ENCODE data around the gene RDH13. TPM values are rescaled to one million over a fixed set of nuclear protein-coding genes. Genes with fewer than 3 reads are reported as not detected.
A peak's percentile ranks its signal among the peaks of the same experiment; 100 is the strongest.
"Not testable (repeated sequence)": the region's sequence is repeated elsewhere in the genome, so short reads cannot be mapped to it uniquely, and the experiment has no call there.

The RDH13 gene
- total RNA-seq, 4 donors from 2014 or later, result 2.6 to 48.7 (median 17.1) TPM

- no peaks in the 10 kb centered on the region for H3K36me3 ChIP-seq
- H3K4me1 ChIP-seq, result no peaks in the 10 kb centered on the region
- no peaks in the 10 kb centered on the region for H3K9me3 ChIP-seq
- TF ChIP-seq POLR2A (IDR thresholded peaks at IDR 0.05) (no peak), CTCF (IDR thresholded peaks at IDR 0.05) (no peak)
- H3K27ac ChIP-seq, result no peak overlapping the region
- no peak for DNase-seq
- H3K27me3 ChIP-seq, result peaks cover 0 to 18% of the 10 kb centered on the region in 2 donors
- intact Hi-C loops (cut with DNase I; ENCODE audit: low total_unique reads), result no loop called here
- H3K4me3 ChIP-seq, result no peak overlapping the region
These were observed 3.3 kb upstream of the RDH13 start for GRCh38 chr19:55066107-55066709.

GRCh38 chr19:55065516-55065915 lies 2.6 kb upstream of the RDH13 start:
- H3K27ac ChIP-seq; intact Hi-C loops (cut with DNase I; ENCODE audit: low total_unique reads): not testable (repeated sequence)
- peaks cover 0 to 14% of the 10 kb centered on the region in 2 donors for H3K27me3 ChIP-seq

GRCh38 chr19:55063492-55063843 lies 520 bp upstream of the RDH13 start:
- H3K27ac ChIP-seq, result no peak overlapping the region
- peak overlapping the region; percentile 29 to 70 for H3K4me3 ChIP-seq

More at GRCh38 chr19:55065516-55065915, 2.6 kb upstream of the RDH13 start:
- not testable (repeated sequence) for H3K4me1 ChIP-seq, H3K9me3 ChIP-seq, H3K36me3 ChIP-seq, DNase-seq, H3K4me3 ChIP-seq

GRCh38 chr19:55060287-55060686 lies 2.7 kb downstream of the RDH13 start:
- DNase-seq; H3K27ac ChIP-seq; H3K27me3 ChIP-seq; H3K4me1 ChIP-seq; H3K4me3 ChIP-seq; H3K9me3 ChIP-seq; H3K36me3 ChIP-seq; intact Hi-C loops (cut with DNase I; ENCODE audit: low total_unique reads): not testable (repeated sequence)

More at GRCh38 chr19:55063492-55063843, 520 bp upstream of the RDH13 start:
- TF ChIP-seq POLR2A (IDR thresholded peaks at IDR 0.05) (no peak), CTCF (IDR thresholded peaks at IDR 0.05) (no peak)
- Histone ChIP-seq H3K36me3 (no peaks in the 10 kb centered on the region), H3K4me1 (no peaks in the 10 kb centered on the region), H3K9me3 (no peaks in the 10 kb centered on the region), H3K27me3 (no peaks in the 10 kb centered on the region)
- no peak for DNase-seq
- intact Hi-C loops (cut with DNase I; ENCODE audit: low total_unique reads), result no loop called here

- Histone ChIP-seq H3K4me1 (no peaks in the 10 kb centered on the region), H3K27ac (no peak overlapping the region), H3K4me3 (no peak overlapping the region), H3K36me3 (no peaks in the 10 kb centered on the region), H3K9me3 (no peaks in the 10 kb centered on the region), H3K27me3 (no peaks in the 10 kb centered on the region)
- no peak for TF ChIP-seq CTCF (IDR thresholded peaks at IDR 0.05)
- no peak for TF ChIP-seq POLR2A (IDR thresholded peaks at IDR 0.05)
- DNase-seq, result no peak
- intact Hi-C loops (cut with DNase I; ENCODE audit: low total_unique reads), result no loop called here
These were observed 4.0 kb downstream of the RDH13 start for GRCh38 chr19:55058781-55059610.

GRCh38 chr19:55056827-55057226 lies 6.1 kb downstream of the RDH13 start:
- no peaks in the 10 kb centered on the region for H3K9me3 ChIP-seq

More at GRCh38 chr19:55056827-55057226, 6.1 kb downstream of the RDH13 start:
- intact Hi-C loops (cut with DNase I; ENCODE audit: low total_unique reads), result no loop called here
- DNase-seq, result no peak
- H3K4me3 ChIP-seq, result no peak overlapping the region
- no peaks in the 10 kb centered on the region for H3K4me1 ChIP-seq
- H3K27ac ChIP-seq, result no peak overlapping the region
- TF ChIP-seq CTCF (IDR thresholded peaks at IDR 0.05), result no peak
- no peak for TF ChIP-seq POLR2A (IDR thresholded peaks at IDR 0.05)
- no peaks in the 10 kb centered on the region for H3K27me3 ChIP-seq
- H3K36me3 ChIP-seq, result no peaks in the 10 kb centered on the region
